Smooth muscle cell (in vitro differentiated cells): ENCODE measurements around the gene OTUD7B. TPM values are rescaled to one million over a fixed set of nuclear protein-coding genes. Genes with fewer than 3 reads are reported as not detected.

Source experiments
- DNase-seq: peaks from one replicate; lab custom pipeline; 2025; ENCODE audit not compliant: unreplicated experiment; lab: John Stamatoyannopoulos, UW
- H2AFZ ChIP-seq: fragments of 200-600 bp; sonication (generic); 2 replicates; pipeline ENCODE4 v1.6.0; 2016; ENCODE audit warnings: antibody characterized with exemption, low read depth, mild to moderate bottlenecking
- H3F3A ChIP-seq: fragments of 200-600 bp; sonication (generic); 2 replicates; pipeline ENCODE4 v1.6.0; 2017; ENCODE audit warnings: antibody characterized with exemption, low read depth
- H3K27ac ChIP-seq: fragments of 200-600 bp; sonication (generic); 2 replicates; pipeline ENCODE4 v1.5.1; 2016; ENCODE audit warnings: low read depth, mild to moderate bottlenecking
- H3K27me3 ChIP-seq: fragments of 200-600 bp; sonication (generic); 2 replicates; pipeline ENCODE4 v1.6.1; 2016; ENCODE audit warnings: low read depth, mild to moderate bottlenecking
- H3K36me3 ChIP-seq: fragments of 200-600 bp; sonication (generic); 2 replicates; pipeline ENCODE4 v1.5.1; 2016; ENCODE audit warnings: low read depth
- H3K4me1 ChIP-seq: fragments of 200-600 bp; sonication (generic); 2 replicates; pipeline ENCODE4 v1.5.1; 2016; ENCODE audit warnings: low read depth
- H3K4me2 ChIP-seq: fragments of 200-600 bp; sonication (generic); 2 replicates; pipeline ENCODE4 v1.6.0; 2016; ENCODE audit warnings: mild to moderate bottlenecking
- H3K4me3 ChIP-seq: fragments of 200-600 bp; sonication (generic); 2 replicates; pipeline ENCODE4 v1.5.1; 2016; ENCODE audit warnings: mild to moderate bottlenecking
- H3K79me2 ChIP-seq: fragments of 200-600 bp; sonication (generic); 2 replicates; pipeline ENCODE4 v1.6.0; 2016; ENCODE audit warnings: low read depth, mild to moderate bottlenecking
- H3K9ac ChIP-seq: fragments of 200-600 bp; sonication (generic); 2 replicates; pipeline ENCODE4 v1.6.0; 2016; ENCODE audit warnings: low read depth
- H3K9me3 ChIP-seq: fragments of 200-600 bp; sonication (generic); replicated peaks from 2 replicates; pipeline ENCODE4 v1.5.1; 2016; ENCODE audit warnings: low read depth
- H4K20me1 ChIP-seq: fragments of 200-600 bp; sonication (generic); 2 replicates; pipeline ENCODE4 v1.6.0; 2016; ENCODE audit warnings: low read depth
- CTCF ChIP-seq: fragments of 200-600 bp; sonication (generic); IDR thresholded peaks from 2 replicates; pipeline ENCODE4 v1.5.1; 2017; ENCODE audit warnings: borderline replicate concordance, mild to moderate bottlenecking, antibody characterized with exemption; ENCODE audit not compliant: insufficient read depth, poor library complexity, severe bottlenecking
- WGBS: methylation state at CpG from one replicate; pipeline ENCODE4 v1.1.7; 2016; ENCODE audit warnings: low lambda C conversion rate; 5-methylcytosine and 5-hydroxymethylcytosine counted together
- polyA plus RNA-seq: library from polyadenylated mRNA; unstranded; fragments of >200 nt; fragmentation: Nextera tagmentation; extraction: Ambion mirVana; gene quantifications from 2 replicates; pipeline ENCODE4 v1.2.1, GENCODE V29; 2016
- total RNA-seq: library from RNA; depleted of rRNA; stranded (reverse); fragments of >200 nt; gene quantifications from 2 replicates; pipeline ENCODE4 v1.2.3, GENCODE V29; 2014

OTUD7B gene
- total and polyA plus RNA-seq, 2 experiments from 2014 or later: 1.9 to 16.1 TPM

GRCh38 chr1:149906570-149907075 lies 103.9 kb downstream of the OTUD7B start:
- Histone ChIP-seq H3K9me3 (no peaks in the 10 kb centered on the region), H3K79me2 (no peaks in the 10 kb centered on the region), H3K27me3 (no peaks in the 10 kb centered on the region), H3K27ac (no peak overlapping the region), H4K20me1 (no peaks in the 10 kb centered on the region), H3K4me3 (no peak overlapping the region), H2AFZ (no peak overlapping the region), H3K9ac (no peak overlapping the region), H3K4me2 (no peak overlapping the region), H3F3A (no peaks in the 10 kb centered on the region), H3K4me1 (no peaks in the 10 kb centered on the region), H3K36me3 (no peaks in the 10 kb centered on the region)
- 84% methylated on average over 10 of the region's 10 CpGs for WGBS
- no peak for TF ChIP-seq CTCF
- DNase-seq: no peak

GRCh38 chr1:149903836-149904491 lies 106.6 kb downstream of the OTUD7B start:
- Histone ChIP-seq H3K4me2 (no peak overlapping the region), H3K27me3 (no peaks in the 10 kb centered on the region), H3K4me3 (no peak overlapping the region), H3F3A (no peaks in the 10 kb centered on the region), H3K79me2 (no peaks in the 10 kb centered on the region), H3K9ac (no peak overlapping the region), H3K4me1 (no peaks in the 10 kb centered on the region), H4K20me1 (no peaks in the 10 kb centered on the region), H3K36me3 (no peaks in the 10 kb centered on the region), H2AFZ (no peak overlapping the region), H3K27ac (no peak overlapping the region), H3K9me3 (no peaks in the 10 kb centered on the region)
- 84% methylated on average over 5 of the region's 5 CpGs for WGBS
- DNase-seq: no peak
- TF ChIP-seq CTCF: no peak

- Histone ChIP-seq H3K9ac (peak within 1 kb of the TSS; percentile 49), H3K27me3 (no peaks in the 10 kb centered on the region), H3K9me3 (no peaks in the 10 kb centered on the region), H3K36me3 (no peaks in the 10 kb centered on the region), H3K4me3 (peak within 1 kb of the TSS; percentile 54), H3K4me1 (no peaks in the 10 kb centered on the region), H3K4me2 (peak within 1 kb of the TSS; percentile 85), H3K79me2 (no peaks in the 10 kb centered on the region), H4K20me1 (no peaks in the 10 kb centered on the region), H3F3A (no peaks in the 10 kb centered on the region), H2AFZ (peak within 1 kb of the TSS; percentile 82), H3K27ac (peak within 1 kb of the TSS; percentile 70)
- 32% methylated on average over 58 of the region's 65 CpGs for WGBS
- DNase-seq: peak; percentile 58
- TF ChIP-seq CTCF: no peak
Measured at GRCh38 chr1:149899460-149900284, 110.9 kb downstream of the OTUD7B start, which contains the start of gene BOLA1. Gene BOLA1, plus strand, starts transcription at chr1:149899568. Its CDS starts 492 bp downstream, at chr1:149900060.
